KOPT-K1 (cell line): ENCODE results near the gene ILDR2.

Source experiments
- H3K27ac ChIP-seq: fragments of 200-600 bp; sonication (generic); 2 replicates; pipeline ENCODE4 v1.5.1; 2016; ENCODE audit warnings: antibody characterized with exemption, mild to moderate bottlenecking, low read depth, low read length; ENCODE audit not compliant: poor library complexity, severe bottlenecking
- H3K36me3 ChIP-seq: fragments of 200-600 bp; sonication (generic); 2 replicates; pipeline ENCODE4 v1.5.1; 2017; ENCODE audit warnings: antibody characterized with exemption, mild to moderate bottlenecking, low read length, moderate library complexity; ENCODE audit not compliant: insufficient read depth
- H3K9me3 ChIP-seq: fragments of 200-600 bp; sonication (generic); 2 replicates; pipeline ENCODE4 v1.5.1; 2017; ENCODE audit warnings: antibody characterized with exemption, low read length, mild to moderate bottlenecking; ENCODE audit not compliant: insufficient read depth, poor library complexity, severe bottlenecking

Gene ILDR2

DNA sequence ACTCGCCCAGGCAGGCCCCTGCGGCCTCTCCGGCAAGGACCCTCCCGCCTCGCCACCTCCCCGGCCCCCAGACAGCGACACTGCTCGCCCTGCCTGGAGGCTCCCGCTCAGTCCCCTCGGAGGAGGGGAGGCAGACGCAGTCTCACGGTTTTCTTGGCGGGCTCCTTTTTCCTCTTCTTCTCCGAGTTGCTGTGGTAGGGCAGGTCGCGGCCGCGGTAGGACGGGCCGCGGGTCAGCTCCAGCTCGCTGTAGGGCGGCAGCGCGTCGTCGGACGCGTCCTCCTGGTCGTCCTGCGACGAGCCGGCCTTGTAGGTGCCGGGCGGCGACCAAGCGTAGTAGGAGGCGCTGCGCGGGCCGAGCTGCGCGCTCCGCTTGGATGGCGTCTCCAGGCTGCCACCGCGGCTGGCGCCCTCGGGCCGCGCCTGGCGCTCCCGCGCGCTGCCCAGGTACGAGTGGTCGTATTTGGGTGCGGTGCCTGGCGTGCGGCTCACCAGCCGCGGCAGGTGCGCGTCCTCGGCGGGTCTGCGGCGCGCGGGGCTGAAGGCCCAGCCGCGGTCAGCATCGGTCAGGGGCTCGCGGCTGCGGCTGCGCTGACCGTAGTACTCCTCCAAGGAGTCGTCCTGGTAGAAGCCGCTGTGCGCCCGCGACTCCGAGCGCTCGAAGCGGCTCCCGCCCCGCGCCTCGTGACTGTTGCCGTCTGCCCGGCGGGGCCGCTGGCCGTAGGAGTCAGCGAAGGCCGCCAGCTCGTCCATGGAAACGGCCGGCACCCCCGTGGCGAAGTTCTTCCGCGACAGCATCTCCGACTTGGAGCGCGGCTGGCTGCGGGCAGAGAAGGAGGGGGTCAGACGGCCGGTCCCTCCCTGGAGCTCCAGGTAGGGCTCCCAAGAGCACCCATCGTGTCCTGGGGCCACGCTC lies 54.5 kb downstream of the ILDR2 start:
- Histone ChIP-seq H3K27ac (no peak overlapping the region), H3K9me3 (no peaks in the 10 kb centered on the region), H3K36me3 (no peaks in the 10 kb centered on the region)

GRCh38 chr1:166918956-166919316 lies 56.4 kb downstream of the ILDR2 start:
- H3K9me3 ChIP-seq: no peaks in the 10 kb centered on the region
- H3K36me3 ChIP-seq: no peaks in the 10 kb centered on the region

GRCh38 chr1:166918088-166918955 lies 57.0 kb downstream of the ILDR2 start:
- Histone ChIP-seq H3K27ac (no peak overlapping the region), H3K9me3 (no peaks in the 10 kb centered on the region), H3K36me3 (no peaks in the 10 kb centered on the region)

More at GRCh38 chr1:166918956-166919316, 56.4 kb downstream of the ILDR2 start:
- no peak overlapping the region for H3K27ac ChIP-seq

GRCh38 chr1:166915941-166916340 lies 59.4 kb downstream of the ILDR2 start:
- no peaks in the 10 kb centered on the region for H3K36me3 ChIP-seq
- H3K27ac ChIP-seq: no peak overlapping the region
- H3K9me3 ChIP-seq: peaks cover 12% of the 10 kb centered on the region

GRCh38 chr1:166915042-166915441 lies 60.3 kb downstream of the ILDR2 start:
- Histone ChIP-seq H3K9me3 (peaks cover 13% of the 10 kb centered on the region), H3K27ac (no peak overlapping the region), H3K36me3 (no peaks in the 10 kb centered on the region)

DNA sequence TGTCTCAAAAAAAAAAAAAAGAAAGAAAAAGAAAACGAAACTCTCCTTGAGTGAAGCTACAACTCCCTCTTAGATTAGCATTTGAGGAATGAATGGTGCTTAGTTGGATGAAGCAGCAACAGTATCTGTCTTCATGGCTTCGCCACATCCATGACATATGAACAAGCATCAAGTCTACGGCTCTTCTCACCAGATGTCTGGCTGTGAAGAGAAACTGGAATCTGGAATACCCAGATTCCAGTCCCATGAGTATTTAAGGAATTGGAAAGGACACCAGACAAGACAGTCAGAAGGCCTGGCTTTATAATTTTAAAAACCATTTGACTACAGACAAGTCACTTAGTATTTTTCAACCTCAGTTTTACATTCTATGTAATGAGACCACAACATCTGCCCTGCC lies 61.2 kb downstream of the ILDR2 start:
- no peaks in the 10 kb centered on the region for H3K36me3 ChIP-seq
- peaks cover 13% of the 10 kb centered on the region for H3K9me3 ChIP-seq
- H3K27ac ChIP-seq: no peak overlapping the region

- Histone ChIP-seq H3K36me3 (no peaks in the 10 kb centered on the region), H3K9me3 (peaks cover 13% of the 10 kb centered on the region), H3K27ac (no peak overlapping the region)
Measured at GRCh38 chr1:166911624-166912023, 63.7 kb downstream of the ILDR2 start.

DNA sequence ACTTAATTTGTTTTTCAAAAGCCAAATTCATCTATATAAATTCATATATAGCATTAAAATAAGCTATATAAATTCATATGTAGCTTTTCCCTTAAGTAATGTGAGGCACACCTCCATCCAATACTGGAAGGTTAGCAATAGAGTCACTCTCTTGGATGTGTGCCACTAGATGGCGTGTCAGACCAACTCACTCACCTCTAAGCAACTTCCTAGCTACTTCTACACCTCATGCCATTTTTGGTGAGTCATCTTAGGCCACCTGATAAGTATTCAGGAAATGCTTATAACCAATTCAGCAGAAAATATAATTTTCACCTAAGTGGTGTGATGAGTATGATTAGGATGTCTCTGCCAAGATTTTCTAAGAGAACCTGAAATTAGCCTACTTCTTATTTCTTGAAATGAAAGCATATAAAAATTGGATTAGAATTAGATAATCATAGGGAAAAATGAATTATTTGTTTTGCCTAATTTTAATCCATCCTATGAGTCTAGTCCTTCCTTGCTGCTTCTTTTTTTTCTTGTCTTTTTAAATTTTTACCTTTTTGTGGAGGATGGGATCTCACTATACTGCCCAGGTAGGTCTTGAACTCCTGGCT lies 64.8 kb downstream of the ILDR2 start:
- no peak overlapping the region for H3K27ac ChIP-seq
- no peaks in the 10 kb centered on the region for H3K36me3 ChIP-seq
- peaks cover 13% of the 10 kb centered on the region for H3K9me3 ChIP-seq

GRCh38 chr1:166908942-166909341 lies 66.4 kb downstream of the ILDR2 start:
- Histone ChIP-seq H3K27ac (no peak overlapping the region), H3K9me3 (peaks cover 13% of the 10 kb centered on the region), H3K36me3 (no peaks in the 10 kb centered on the region)

- Histone ChIP-seq H3K9me3 (peaks cover 13% of the 10 kb centered on the region), H3K36me3 (no peaks in the 10 kb centered on the region), H3K27ac (no peak overlapping the region)
Measured at GRCh38 chr1:166907763-166908162, 67.6 kb downstream of the ILDR2 start.

DNA sequence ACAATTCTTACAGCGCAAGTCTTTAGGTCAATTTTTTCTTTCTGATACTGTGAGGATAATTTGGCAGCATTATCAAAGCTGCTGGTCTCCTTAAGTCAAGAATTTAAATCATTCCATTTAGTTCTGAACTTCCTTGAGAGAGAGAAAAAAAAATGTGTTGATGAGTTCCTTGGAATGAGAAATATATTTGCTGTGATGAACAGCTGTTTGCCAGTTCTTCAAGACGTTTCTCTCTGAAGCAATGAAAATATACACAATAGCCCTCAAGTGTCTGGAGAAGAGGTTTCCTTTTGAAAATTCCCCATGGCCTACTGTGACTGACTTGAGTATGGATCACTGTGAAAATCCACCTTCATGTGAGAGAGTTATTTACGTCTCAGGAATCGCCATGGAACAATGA lies 68.3 kb downstream of the ILDR2 start:
- Histone ChIP-seq H3K27ac (no peak overlapping the region), H3K9me3 (peaks cover 11% of the 10 kb centered on the region), H3K36me3 (no peaks in the 10 kb centered on the region)

DNA sequence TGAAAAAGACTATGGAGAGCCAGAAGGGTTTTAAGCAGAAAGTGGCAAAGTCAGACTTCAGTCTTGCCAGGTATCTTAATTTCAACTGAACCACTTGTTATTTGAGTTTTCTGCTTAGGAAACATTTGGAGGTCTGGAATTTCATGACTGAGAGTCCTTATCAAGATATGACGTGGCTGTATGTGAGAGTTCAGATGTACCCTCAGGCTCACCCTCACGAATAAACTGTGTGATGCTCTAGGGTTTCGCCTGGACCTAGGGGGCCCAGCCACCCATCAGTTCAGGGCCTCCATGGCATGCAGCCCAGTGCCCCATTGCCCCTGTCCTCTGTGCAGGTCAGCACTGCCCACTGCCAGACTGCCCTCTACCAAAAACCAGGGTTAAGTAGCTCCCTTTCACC lies 68.7 kb downstream of the ILDR2 start:
- no peak overlapping the region for H3K27ac ChIP-seq
- H3K9me3 ChIP-seq: peaks cover 7% of the 10 kb centered on the region
- no peaks in the 10 kb centered on the region for H3K36me3 ChIP-seq

DNA sequence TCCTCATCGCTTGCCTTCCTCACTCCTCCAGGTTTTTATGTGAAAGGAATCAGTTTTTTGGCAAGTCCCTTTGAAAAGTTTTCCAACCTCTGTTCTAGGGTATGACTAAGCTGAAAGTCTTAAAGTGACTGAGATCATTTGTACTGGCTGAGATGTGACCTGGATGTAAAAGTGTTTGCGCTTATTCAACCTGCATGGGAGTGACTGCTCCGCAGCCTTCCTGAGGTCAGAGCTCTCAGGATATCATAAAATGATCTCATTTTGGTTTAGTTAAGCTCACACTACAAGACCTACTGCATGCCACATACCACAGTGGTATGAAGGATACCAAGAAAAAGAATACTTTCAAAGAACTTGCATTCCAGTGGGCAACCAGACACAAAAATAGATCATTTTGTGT lies 69.4 kb downstream of the ILDR2 start:
- Histone ChIP-seq H3K9me3 (no peaks in the 10 kb centered on the region), H3K27ac (no peak overlapping the region), H3K36me3 (no peaks in the 10 kb centered on the region)

- Histone ChIP-seq H3K27ac (no peak overlapping the region), H3K9me3 (no peaks in the 10 kb centered on the region)
Measured at GRCh38 chr1:166905136-166905535, 70.2 kb downstream of the ILDR2 start.

GRCh38 chr1:166903232-166903631 lies 72.1 kb downstream of the ILDR2 start:
- H3K36me3 ChIP-seq: no peaks in the 10 kb centered on the region
- H3K9me3 ChIP-seq: peaks cover 2% of the 10 kb centered on the region
- H3K27ac ChIP-seq: no peak overlapping the region

More at GRCh38 chr1:166905136-166905535, 70.2 kb downstream of the ILDR2 start:
- no peaks in the 10 kb centered on the region for H3K36me3 ChIP-seq
